Retinal pigment epithelial cell (primary cell): ENCODE results near the gene MACO1.

Experiments used
- DNase-seq: peaks from one replicate; pipeline ENCODE4 v3.0.0-alpha.2; 2010; ENCODE audit warnings: low read depth
- H3K4me3 ChIP-seq: 2 replicates; pipeline ENCODE4 v1.5.1; 2011; ENCODE audit warnings: mild to moderate bottlenecking, low read length, control low read depth, moderate library complexity
- CTCF ChIP-seq: conservative IDR thresholded peaks from 2 replicates; pipeline ENCODE4 v1.5.1; 2011; ENCODE audit warnings: low read depth, low read length, control low read depth, inconsistent platforms

MACO1 gene

GRCh38 chr1:25546193-25546592 is 115.5 kb downstream of the MACO1 start:
- no peak for DNase-seq
- no peak for TF ChIP-seq CTCF
- H3K4me3 ChIP-seq: no peak overlapping the region

DNA sequence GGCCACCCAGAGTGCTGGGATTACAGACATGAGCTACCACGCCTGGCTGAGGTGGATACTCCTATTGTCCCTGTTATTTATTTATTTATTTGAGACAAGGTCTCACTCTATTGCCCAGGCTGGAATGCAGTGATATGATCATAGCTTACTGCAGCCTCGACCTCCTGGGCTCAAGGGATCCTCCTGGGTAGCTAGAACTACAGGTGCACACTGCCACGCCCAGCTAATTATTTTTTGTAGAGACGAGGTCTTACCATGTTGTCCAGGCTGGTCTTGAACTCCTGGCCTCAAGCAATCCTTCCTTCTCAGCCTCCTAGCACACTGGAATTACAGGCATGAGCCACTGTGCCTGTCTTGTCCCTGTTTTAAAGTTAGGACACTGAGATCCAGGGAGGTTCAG is 117.9 kb downstream of the MACO1 start:
- DNase-seq: no peak
- no peak overlapping the region for H3K4me3 ChIP-seq
- no peak for TF ChIP-seq CTCF

DNA sequence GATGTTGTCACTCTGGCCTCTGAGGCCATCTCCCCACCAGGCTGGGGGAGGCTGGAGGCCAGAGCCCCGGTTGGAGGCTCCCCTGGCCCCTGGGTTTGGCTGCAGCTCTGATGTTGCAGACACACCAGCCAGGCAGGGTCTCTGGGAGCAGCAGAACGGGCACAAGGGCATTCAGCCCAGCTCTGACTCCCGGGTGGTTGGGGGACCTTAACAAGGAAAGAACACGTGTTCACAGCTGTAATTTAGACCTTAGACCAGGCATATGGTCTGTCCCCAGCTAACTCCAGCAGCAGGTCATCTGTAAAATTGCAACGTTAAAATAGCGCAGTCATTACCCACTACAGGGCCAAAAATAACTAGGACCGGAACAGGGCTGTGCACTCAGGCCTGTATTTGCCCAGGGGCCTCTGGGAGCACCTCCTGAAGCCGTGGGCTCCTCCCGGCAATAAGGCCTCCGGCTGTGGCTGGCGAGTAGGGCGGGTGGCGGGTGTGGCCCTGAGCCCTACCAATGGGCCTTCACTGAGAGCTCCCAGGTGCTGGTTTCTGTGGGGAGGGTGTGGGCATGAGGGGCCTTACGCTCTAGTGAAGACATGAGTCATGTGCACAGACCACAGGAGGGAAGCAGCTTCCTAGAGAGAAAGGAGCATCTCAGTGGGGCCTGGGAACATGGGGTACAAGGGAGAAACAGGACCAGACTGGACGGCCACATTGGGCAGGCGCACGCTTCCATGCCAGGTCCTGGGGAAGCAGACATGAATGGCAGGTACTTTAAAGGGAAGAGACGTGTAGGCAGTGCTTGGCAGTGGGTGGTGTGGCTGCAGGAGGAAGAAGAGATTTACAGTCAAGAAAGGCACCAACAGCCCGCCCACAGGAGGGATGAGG is 118.8 kb downstream of the MACO1 start:
- no peak for DNase-seq
- TF ChIP-seq CTCF: no peak
- no peak overlapping the region for H3K4me3 ChIP-seq
